ENCODE measurements around the gene MYB. TPM values are rescaled to one million over a fixed set of nuclear protein-coding genes. Genes with fewer than 3 reads are reported as not detected.

MYB gene
- total and polyA plus RNA-seq, 2 donors from 2014 or later: 1.3 TPM; not detected in 1

- Histone ChIP-seq H3K9me3 (ENCODE audit: control insufficient read depth in 2 of 3, insufficient read depth in 1 of 3, low read length in 3 of 3) (no peaks in the 10 kb centered on the region), H3K27ac (ENCODE audit: low read depth in 2 of 2, low read length in 2 of 2) (no peak overlapping the region), H3K36me3 (ENCODE audit: control insufficient read depth in 2 of 3, insufficient read depth in 3 of 3, low read length in 3 of 3) (no peaks in the 10 kb centered on the region), H3K9ac (ENCODE audit: low read length in 3 of 3) (no peak overlapping the region), H3K4me1 (ENCODE audit: control insufficient read depth in 2 of 3, insufficient read depth in 2 of 3, low read depth in 1 of 3, low read length in 3 of 3) (no peaks in the 10 kb centered on the region), H3K27me3 (ENCODE audit: control insufficient read depth, insufficient read depth, low read length) (no peaks in the 10 kb centered on the region), H3K4me3 (ENCODE audit: low read length in 3 of 3) (no peak overlapping the region)
- TF ChIP-seq CTCF (IDR thresholded peaks at IDR 0.05; ENCODE audit: borderline replicate concordance, extremely low read depth, insufficient read depth): no peak
- intact Hi-C loops (cut with DNase I): no loop called here
- DNase-seq: no peak
- no peak for FAIRE-seq
Observed at GRCh38 chr6:135260612-135261011, 79.5 kb downstream of the MYB start.

- no peak overlapping the region for H3K27ac ChIP-seq (ENCODE audit: low read depth in 2 of 2, low read length in 2 of 2)
- no peak for TF ChIP-seq CTCF (IDR thresholded peaks at IDR 0.05; ENCODE audit: borderline replicate concordance, extremely low read depth, insufficient read depth)
- no peak overlapping the region for H3K4me3 ChIP-seq (ENCODE audit: low read length in 3 of 3)
- no peaks in the 10 kb centered on the region for H3K27me3 ChIP-seq (ENCODE audit: control insufficient read depth, insufficient read depth, low read length)
- DNase-seq (no peak), FAIRE-seq (no peak)
- no peaks in the 10 kb centered on the region for H3K9me3 ChIP-seq (ENCODE audit: control insufficient read depth in 2 of 3, insufficient read depth in 1 of 3, low read length in 3 of 3)
- intact Hi-C loops (cut with DNase I): no loop called here
- no peaks in the 10 kb centered on the region for H3K36me3 ChIP-seq (ENCODE audit: control insufficient read depth in 2 of 3, insufficient read depth in 3 of 3, low read length in 3 of 3)
- no peaks in the 10 kb centered on the region for H3K4me1 ChIP-seq (ENCODE audit: control insufficient read depth in 2 of 3, insufficient read depth in 2 of 3, low read depth in 1 of 3, low read length in 3 of 3)
- H3K9ac ChIP-seq (ENCODE audit: low read length in 3 of 3): no peak overlapping the region
Observed at GRCh38 chr6:135261872-135262725, 81.0 kb downstream of the MYB start.

GRCh38 chr6:135265278-135265677 lies 84.2 kb downstream of the MYB start:
- H3K27ac ChIP-seq (ENCODE audit: low read depth in 2 of 2, low read length in 2 of 2): no peak overlapping the region
- no peaks in the 10 kb centered on the region for H3K9me3 ChIP-seq (ENCODE audit: control insufficient read depth in 2 of 3, insufficient read depth in 1 of 3, low read length in 3 of 3)
- no peak for FAIRE-seq
- no peak for DNase-seq
- intact Hi-C loops (cut with DNase I): no loop called here
- H3K4me1 ChIP-seq (ENCODE audit: control insufficient read depth in 2 of 3, insufficient read depth in 2 of 3, low read depth in 1 of 3, low read length in 3 of 3): no peaks in the 10 kb centered on the region
- H3K36me3 ChIP-seq (ENCODE audit: control insufficient read depth in 2 of 3, insufficient read depth in 3 of 3, low read length in 3 of 3): no peaks in the 10 kb centered on the region
- H3K9ac ChIP-seq (ENCODE audit: low read length in 3 of 3): no peak overlapping the region
- no peak for TF ChIP-seq CTCF (IDR thresholded peaks at IDR 0.05; ENCODE audit: borderline replicate concordance, extremely low read depth, insufficient read depth)
- no peak overlapping the region for H3K4me3 ChIP-seq (ENCODE audit: low read length in 3 of 3)
- H3K27me3 ChIP-seq (ENCODE audit: control insufficient read depth, insufficient read depth, low read length): no peaks in the 10 kb centered on the region
